ENCODE results near the gene CTNND1.
"Not testable (repeated sequence)": the region's sequence is repeated elsewhere in the genome, so short reads cannot be mapped to it uniquely, and the experiment has no call there.

CTNND1 gene

GRCh38 chr11:57791321-57792059, 29.9 kb downstream of the CTNND1 start:
- DNase-seq (ENCODE audit: low spot score), result no peak

- DNase-seq (ENCODE audit: low spot score), result no peak
Observed at GRCh38 chr11:57792060-57792541, 30.5 kb downstream of the CTNND1 start.

- DNase-seq (ENCODE audit: low spot score), result no peak
Observed at GRCh38 chr11:57792870-57793269, 31.3 kb downstream of the CTNND1 start.

GRCh38 chr11:57793351-57794115, 31.9 kb downstream of the CTNND1 start:
- DNase-seq (ENCODE audit: low spot score), result no peak

- DNase-seq (ENCODE audit: low spot score), result no peak
Observed at GRCh38 chr11:57798905-57799559, 37.4 kb downstream of the CTNND1 start.

GRCh38 chr11:57800444-57801182, 39.0 kb downstream of the CTNND1 start:
- no peak for DNase-seq (ENCODE audit: low spot score)

GRCh38 chr11:57801183-57801485, 39.5 kb downstream of the CTNND1 start:
- DNase-seq (ENCODE audit: low spot score), result no peak

- no peak for DNase-seq (ENCODE audit: low spot score)
Observed at GRCh38 chr11:57802411-57802810, 40.8 kb downstream of the CTNND1 start.

GRCh38 chr11:57804466-57804865, 42.9 kb downstream of the CTNND1 start:
- DNase-seq (ENCODE audit: low spot score), result no peak

GRCh38 chr11:57805780-57806179, 44.2 kb downstream of the CTNND1 start:
- no peak for DNase-seq (ENCODE audit: low spot score)

- DNase-seq (ENCODE audit: low spot score), result no peak
Observed at GRCh38 chr11:57812634-57813033, 51.0 kb downstream of the CTNND1 start.

- DNase-seq (ENCODE audit: low spot score), result no peak
Observed at GRCh38 chr11:57815476-57815875, 53.9 kb downstream of the CTNND1 start.

GRCh38 chr11:57815877-57816276, 54.3 kb downstream of the CTNND1 start:
- DNase-seq (ENCODE audit: low spot score), result no peak

- DNase-seq (ENCODE audit: low spot score), result no peak
Observed at GRCh38 chr11:57818812-57819211, 57.2 kb downstream of the CTNND1 start.

GRCh38 chr11:57819252-57819979, 57.8 kb downstream of the CTNND1 start:
- no peak for DNase-seq (ENCODE audit: low spot score)

- DNase-seq (ENCODE audit: low spot score), result no peak
Observed at GRCh38 chr11:57823859-57824258, 62.3 kb downstream of the CTNND1 start.

GRCh38 chr11:57834852-57835251, 73.2 kb downstream of the CTNND1 start:
- no peak for DNase-seq (ENCODE audit: low spot score)

GRCh38 chr11:57838609-57839008, 77.0 kb downstream of the CTNND1 start:
- not testable (repeated sequence) for DNase-seq (ENCODE audit: low spot score)

- DNase-seq (ENCODE audit: low spot score), result no peak
Observed at GRCh38 chr11:57842873-57843272, 81.3 kb downstream of the CTNND1 start.

- no peak for DNase-seq (ENCODE audit: low spot score)
Observed at GRCh38 chr11:57867966-57868365, 106.4 kb downstream of the CTNND1 start.

GRCh38 chr11:57868491-57868890, 106.9 kb downstream of the CTNND1 start:
- DNase-seq (ENCODE audit: low spot score), result no peak
